Keratinocyte (primary cell): Measurements from ENCODE around the gene MAPK4.

ENCODE experiments used
- CTCF ChIP-seq, 3 experiments: IDR thresholded peaks in 1 of 3; conservative IDR thresholded peaks in 1 of 3; optimal IDR thresholded peaks in 1 of 3; 2 replicates in 2 of 3; 3 replicates in 1 of 3; pipeline versions ENCODE3 to v1.5.1; 2011; ENCODE audit warnings: low read length in 3 of 3, mild to moderate bottlenecking in 3 of 3, moderate library complexity in 2 of 3, control low read depth in 1 of 3, inconsistent platforms in 1 of 3; ENCODE audit not compliant: insufficient read depth in 2 of 3; ENCODE audit errors: extremely low read depth in 1 of 3
- EZH2 ChIP-seq: IDR thresholded peaks from one replicate; pipeline ENCODE4 v1.6.1; 2012; ENCODE audit warnings: inconsistent platforms, mild to moderate bottlenecking, low read length, moderate library complexity

DNA sequence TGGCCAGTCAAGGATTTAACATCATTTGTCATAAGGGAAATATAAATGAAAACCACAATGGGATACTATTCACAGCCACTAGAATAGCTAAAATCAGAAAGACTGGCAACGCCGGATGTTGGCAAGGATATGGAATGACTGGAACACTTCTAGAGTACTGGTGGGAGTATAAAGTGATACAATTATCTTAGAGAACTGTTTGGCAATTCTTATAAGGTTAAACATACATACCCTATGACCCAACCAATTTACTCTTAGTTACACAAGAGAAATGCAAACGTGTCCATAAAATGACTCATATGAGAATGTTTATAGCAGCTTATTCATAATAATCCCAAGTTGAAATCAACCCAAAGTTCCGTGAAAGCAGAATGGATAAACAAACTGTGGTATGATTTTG, 35.1 kb downstream of the MAPK4 start:
- no peak for TF ChIP-seq CTCF (optimal IDR thresholded peaks at IDR 0.05 in 1 of 3, IDR thresholded peaks at IDR 0.05 in 1 of 3, conservative IDR thresholded peaks at IDR 0.05 in 1 of 3; ENCODE audit: extremely low read depth in 1 of 3, insufficient read depth in 2 of 3, low read length in 3 of 3)
- no peak for TF ChIP-seq EZH2
